Erythroblast (primary cell): ENCODE measurements around the gene KLF2.

Source experiments
- GATA1 ChIP-seq: IDR thresholded peaks from 2 replicates; pipeline ENCODE4 v1.6.1; 2011; ENCODE audit warnings: low read depth, mild to moderate bottlenecking, control low read depth, low read length, moderate library complexity
- POLR2A ChIP-seq: IDR thresholded peaks from 2 replicates; pipeline ENCODE4 v1.6.1; 2011; ENCODE audit warnings: mild to moderate bottlenecking, low read length

DNA sequence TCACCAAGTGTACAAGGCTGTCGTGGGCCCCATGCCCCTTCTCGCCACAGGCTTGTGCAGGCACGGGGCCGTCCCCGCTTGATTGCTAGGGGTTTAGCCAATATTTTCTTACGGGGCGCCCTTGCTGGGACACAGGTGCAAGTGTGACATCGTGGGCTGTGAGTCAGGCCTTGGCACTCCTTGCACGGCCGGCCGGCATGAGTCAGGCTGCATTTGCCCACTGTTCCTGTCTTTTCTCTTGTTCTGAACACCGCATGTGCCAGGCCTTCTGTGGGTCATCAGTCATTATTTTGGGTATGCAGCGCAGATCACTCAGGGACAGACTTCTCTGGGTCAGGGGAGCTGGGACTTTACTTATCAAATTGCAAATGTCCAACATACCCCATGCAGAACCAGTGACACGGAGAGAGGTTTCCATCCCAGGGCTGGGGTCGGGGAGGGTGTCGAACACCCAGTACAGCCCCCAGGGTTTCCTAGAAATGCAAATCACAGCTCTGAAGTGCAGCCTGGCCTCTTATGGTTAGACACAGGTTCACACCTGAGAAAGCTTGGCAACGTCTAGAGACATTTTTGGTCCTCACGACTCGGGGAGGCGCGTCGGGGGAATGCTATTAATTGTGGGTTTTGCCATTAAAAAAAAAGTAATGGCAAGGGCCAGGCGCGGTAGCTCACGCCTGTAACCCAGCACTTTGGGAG is 22.5 kb upstream of the KLF2 start:
- TF ChIP-seq POLR2A (no peak), GATA1 (no peak)
